CD14-positive monocyte (primary cell): ENCODE data around the gene PRSS48. TPM values are rescaled to one million over a fixed set of nuclear protein-coding genes. Genes with fewer than 3 reads are reported as not detected.

ENCODE experiments used
- DNase-seq, 3 donors: peaks; one replicate each; pipeline ENCODE4 v3.0.0-alpha.2; 2011 to 2022
- H2AFZ ChIP-seq: 2 replicates; pipeline ENCODE4 v1.6.0; 2012; ENCODE audit warnings: mild to moderate bottlenecking, low read depth, low read length, inconsistent platforms; ENCODE audit not compliant: insufficient read depth, poor library complexity, severe bottlenecking
- H3K27ac ChIP-seq, 2 donors: 1 replicate in 1 of 2; 2 replicates in 1 of 2; pipeline ENCODE4 v1.5.1; 2012 to 2013; ENCODE audit warnings: low read length in 2 of 2, control low read depth in 1 of 2, inconsistent platforms in 1 of 2, low read depth in 1 of 2, mild to moderate bottlenecking in 1 of 2
- H3K27me3 ChIP-seq, 2 donors: one replicate each; pipeline versions ENCODE4 v1.6.0 to v1.6.1; 2011 to 2013; ENCODE audit warnings: low read length in 2 of 2; ENCODE audit not compliant: control insufficient read depth in 2 of 2, insufficient read depth in 2 of 2
- H3K36me3 ChIP-seq, 2 donors: replicated peaks in 1 of 2; 1 replicate in 1 of 2; 2 replicates in 1 of 2; pipeline versions ENCODE4 v1.5.1 to v1.6.1; 2012 to 2013; ENCODE audit warnings: low read length in 2 of 2, control low read depth in 1 of 2, inconsistent platforms in 1 of 2, mild to moderate bottlenecking in 1 of 2; ENCODE audit not compliant: insufficient read depth in 2 of 2, control insufficient read depth in 1 of 2
- H3K4me1 ChIP-seq, 2 donors: 1 replicate in 1 of 2; 2 replicates in 1 of 2; pipeline versions ENCODE4 v1.5.1 to v1.6.1; 2012 to 2013; ENCODE audit warnings: low read length in 2 of 2, control low read depth in 1 of 2, inconsistent platforms in 1 of 2, mild to moderate bottlenecking in 1 of 2, moderate library complexity in 1 of 2; ENCODE audit not compliant: insufficient read depth in 2 of 2, control insufficient read depth in 1 of 2
- H3K4me2 ChIP-seq: replicated peaks from 2 replicates; pipeline ENCODE3; 2012; ENCODE audit warnings: low read length, moderate library complexity, mild to moderate bottlenecking; ENCODE audit not compliant: poor library complexity, severe bottlenecking; ENCODE audit errors: extremely low read depth
- H3K4me3 ChIP-seq, 3 experiments: fragments of 200-600 bp in 1 of 3; sonication (generic) in 1 of 3; replicated peaks in 1 of 3; 1 replicate in 2 of 3; 2 replicates in 1 of 3; pipeline ENCODE4 v1.5.1; 2011 to 2013; ENCODE audit warnings: low read length in 3 of 3, mild to moderate bottlenecking in 3 of 3, control low read depth in 2 of 3, low read depth in 2 of 3, inconsistent platforms in 1 of 3, moderate library complexity in 1 of 3
- H3K79me2 ChIP-seq: 2 replicates; pipeline ENCODE4 v1.6.0; 2012; ENCODE audit warnings: mild to moderate bottlenecking, control low read depth, inconsistent platforms, low read length, moderate library complexity; ENCODE audit not compliant: insufficient read depth
- H3K9ac ChIP-seq: 2 replicates; pipeline ENCODE4 v1.6.0; 2017; ENCODE audit warnings: low read length, mild to moderate bottlenecking; ENCODE audit not compliant: insufficient read depth, poor library complexity, severe bottlenecking
- H3K9me3 ChIP-seq, 2 donors: replicated peaks in 1 of 2; 1 replicate in 1 of 2; 2 replicates in 1 of 2; pipeline versions ENCODE4 v1.5.1 to v1.6.1; 2012 to 2013; ENCODE audit warnings: low read length in 2 of 2, control low read depth in 1 of 2; ENCODE audit not compliant: control insufficient read depth in 1 of 2, insufficient read depth in 1 of 2
- H4K20me1 ChIP-seq: 2 replicates; pipeline ENCODE4 v1.6.0; 2012; ENCODE audit warnings: mild to moderate bottlenecking, low read length, control low read depth, moderate library complexity; ENCODE audit not compliant: insufficient read depth
- H3K27ac Mint-ChIP-seq, 7 donors: one replicate each; pipeline ENCODE4 v1.8.0; 2020; ENCODE audit warnings: mild to moderate bottlenecking in 7 of 7, mixed read lengths in 7 of 7, moderate library complexity in 6 of 7, inconsistent platforms in 2 of 7
- H3K27me3 Mint-ChIP-seq, 3 donors: one replicate each; pipeline ENCODE4 v1.8.0; 2021 to 2022; ENCODE audit warnings: low read depth in 3 of 3, mild to moderate bottlenecking in 3 of 3, mixed read lengths in 3 of 3, moderate library complexity in 3 of 3, inconsistent platforms in 1 of 3
- H3K36me3 Mint-ChIP-seq, 2 donors: one replicate each; pipeline ENCODE4 v1.8.0; 2020; ENCODE audit warnings: mixed read lengths in 2 of 2, inconsistent platforms in 1 of 2, mild to moderate bottlenecking in 1 of 2
- H3K4me1 Mint-ChIP-seq: one replicate; pipeline ENCODE4 v1.8.0; 2020; ENCODE audit warnings: mild to moderate bottlenecking, mixed read lengths
- H3K4me3 Mint-ChIP-seq, 2 donors: one replicate each; pipeline ENCODE4 v1.8.0; 2020; ENCODE audit warnings: mild to moderate bottlenecking in 2 of 2, mixed read lengths in 2 of 2, moderate library complexity in 1 of 2
- H3K9me3 Mint-ChIP-seq, 7 donors: one replicate each; pipeline ENCODE4 v1.8.0; 2020 to 2022; ENCODE audit warnings: mixed read lengths in 7 of 7, mild to moderate bottlenecking in 6 of 7, moderate library complexity in 6 of 7, inconsistent platforms in 2 of 7
- CTCF ChIP-seq: fragments of 200-600 bp; IDR thresholded peaks from one replicate; pipeline ENCODE4 v1.8.0; 2022; ENCODE audit warnings: antibody characterized with exemption, mild to moderate bottlenecking
- WGBS: methylation state at CpG from one replicate; pipeline ENCODE4 v1.1.5; 2013; ENCODE audit warnings: missing lambda C conversion rate; ENCODE audit not compliant: insufficient coverage; 5-methylcytosine and 5-hydroxymethylcytosine counted together
- intact Hi-C, 2 donors: fragments of 100-400 bp; cut with micrococcal nuclease; formaldehyde crosslinking; loops; one replicate each; pipeline versions ENCODE4 v1.15.0 to v1.15.1; 2023
- polyA plus RNA-seq, 3 donors: library from polyadenylated mRNA; depleted of rRNA in 1 of 3; unstranded in 2 of 3; stranded (reverse) in 1 of 3; fragments of 300-500 nt in 2 of 3; fragments of >200 nt in 1 of 3; fragmentation: Illumina TruSeq in 2 of 3; gene quantifications; 1 replicate in 2 of 3; 2 replicates in 1 of 3; pipeline ENCODE4 v1.2.3, GENCODE V29; 2012 to 2021

Gene PRSS48
- polyA plus RNA-seq, 3 donors = not detected

GRCh38 chr4:151322570-151322969, 45.6 kb downstream of the PRSS48 start:
- no peak for DNase-seq
- Histone ChIP-seq H2AFZ (no peak overlapping the region), H3K4me2 (no peak overlapping the region), H3K27me3 (peaks cover 43 to 53% of the 10 kb centered on the region in 2 donors), H3K4me1 (peaks cover 0 to 10% of the 10 kb centered on the region in 2 donors), H4K20me1 (no peaks in the 10 kb centered on the region), H3K9ac (no peak overlapping the region), H3K4me3 (no peak overlapping the region), H3K27ac (no peak overlapping the region), H3K79me2 (no peaks in the 10 kb centered on the region), H3K9me3 (peaks cover 0 to 16% of the 10 kb centered on the region in 2 donors), H3K36me3 (no peaks in the 10 kb centered on the region)
- Mint-ChIP-seq H3K4me3 (no peak overlapping the region), H3K4me1 (peaks cover 7% of the 10 kb centered on the region), H3K27me3 (peaks cover 43 to 61% (median 43%) of the 10 kb centered on the region in 3 donors), H3K9me3 (peaks cover 0 to 12% (median 8%) of the 10 kb centered on the region in 7 donors), H3K27ac (no peak overlapping the region), H3K36me3 (no peaks in the 10 kb centered on the region)
- intact Hi-C loops = no loop called here
- TF ChIP-seq CTCF = no peak

- intact Hi-C loops = no loop called here
- no peak overlapping the region for H3K27ac ChIP-seq
- no peak overlapping the region for H3K4me3 ChIP-seq
- DNase-seq = no peak
- no peaks in the 10 kb centered on the region for H3K36me3 Mint-ChIP-seq
- H3K36me3 ChIP-seq = no peaks in the 10 kb centered on the region
- peaks cover 43 to 55% of the 10 kb centered on the region in 2 donors for H3K27me3 ChIP-seq
- peaks cover 0 to 16% of the 10 kb centered on the region in 2 donors for H3K9me3 ChIP-seq
- no peaks in the 10 kb centered on the region for H4K20me1 ChIP-seq
- H3K27me3 Mint-ChIP-seq = peaks cover 43 to 63% (median 47%) of the 10 kb centered on the region in 3 donors
- no peak overlapping the region for H2AFZ ChIP-seq
- H3K4me1 ChIP-seq = peaks cover 0 to 10% of the 10 kb centered on the region in 2 donors
- peaks cover 0 to 12% (median 8%) of the 10 kb centered on the region in 7 donors for H3K9me3 Mint-ChIP-seq
- peak overlapping the region in 1 of 2 donors; percentile 86 for H3K4me3 Mint-ChIP-seq
- no CpG with 5 or more reads among the region's 1 CpG for WGBS
- H3K9ac ChIP-seq = no peak overlapping the region
- no peak for TF ChIP-seq CTCF
- no peaks in the 10 kb centered on the region for H3K79me2 ChIP-seq
- H3K4me1 Mint-ChIP-seq = peaks cover 7% of the 10 kb centered on the region
- H3K4me2 ChIP-seq = no peak overlapping the region
- H3K27ac Mint-ChIP-seq = no peak overlapping the region
These were observed 46.7 kb downstream of the PRSS48 start for GRCh38 chr4:151323667-151324066.
